ENCODE results near the gene SLC6A20.

- TF ChIP-seq CTCF (IDR thresholded peaks at IDR 0.05), result no peak
- no peak for TF ChIP-seq POLR2A (IDR thresholded peaks at IDR 0.05)
These were observed 46.5 kb downstream of the SLC6A20 start for GRCh38 chr3:45749880-45750279.

Data from Peyer's patch (tissue), 4 donors.